GM10266 (cell line): ENCODE data around the gene CDK5RAP3.

Experiments
- DNase-seq: peaks from one replicate; pipeline ENCODE4 v3.0.0; 2012; ENCODE audit errors: extremely low spot score
- CTCF ChIP-seq: IDR thresholded peaks from 2 replicates; pipeline ENCODE4 v1.5.1; 2012; ENCODE audit warnings: mild to moderate bottlenecking, low read depth; ENCODE audit not compliant: control insufficient read depth, insufficient read depth; ENCODE audit errors: missing control alignments

CDK5RAP3 gene

GRCh38 chr17:47967607-47968252, 3.2 kb upstream of the CDK5RAP3 start:
- no peak for DNase-seq
- no peak for TF ChIP-seq CTCF

GRCh38 chr17:47968836-47969235, 2.1 kb upstream of the CDK5RAP3 start:
- DNase-seq = no peak
- no peak for TF ChIP-seq CTCF

GRCh38 chr17:47969930-47970724, 786 bp upstream of the CDK5RAP3 start:
- no peak for TF ChIP-seq CTCF

GRCh38 chr17:47973541-47973940, 2.6 kb downstream of the CDK5RAP3 start:
- TF ChIP-seq CTCF = no peak
- DNase-seq = no peak

More at GRCh38 chr17:47969930-47970724, 786 bp upstream of the CDK5RAP3 start:
- no peak for DNase-seq

- TF ChIP-seq CTCF = no peak
- no peak for DNase-seq
Measured at GRCh38 chr17:47975189-47975822, 4.4 kb downstream of the CDK5RAP3 start.

GRCh38 chr17:47975823-47976205, 4.9 kb downstream of the CDK5RAP3 start:
- TF ChIP-seq CTCF = no peak
- no peak for DNase-seq
